ENCODE data around the gene C2CD3. TPM values are rescaled to one million over a fixed set of nuclear protein-coding genes. Genes with fewer than 3 reads are reported as not detected.

Gene C2CD3
- total RNA-seq, 1 donor from 2014 or later: 23.8 TPM

DNA sequence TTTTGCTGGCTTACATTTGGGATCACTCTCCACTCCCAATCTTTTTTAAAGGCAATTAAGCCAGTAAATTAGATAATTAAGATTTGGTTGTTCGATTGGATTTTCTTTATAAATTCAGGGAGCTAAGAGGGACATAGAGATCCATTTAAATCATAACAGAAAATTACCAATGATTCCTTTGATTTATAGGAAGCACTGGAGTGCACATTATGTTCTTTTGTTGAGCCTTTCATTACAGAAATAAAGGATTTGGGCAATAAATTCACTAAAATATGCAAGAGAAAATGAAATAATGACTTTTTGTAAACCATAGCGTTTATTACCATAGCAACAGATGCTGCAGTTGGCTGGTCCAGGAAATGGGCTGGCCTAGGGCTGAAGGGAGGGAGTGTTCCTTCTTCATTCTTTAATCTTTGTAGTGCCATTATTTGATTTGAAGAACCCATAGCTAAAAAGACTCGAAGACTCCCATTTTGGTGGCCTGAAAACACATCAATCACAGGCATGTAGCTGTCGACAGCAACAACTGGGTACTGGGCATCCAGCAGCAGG lies 73.0 kb downstream of the C2CD3 start:
- no peak overlapping the region for H3K27ac ChIP-seq
- H3K36me3 ChIP-seq: peaks cover 0 to 47% of the 10 kb centered on the region in 2 donors
- H3K9me3 ChIP-seq: no peaks in the 10 kb centered on the region
- TF ChIP-seq, protein P1, sequence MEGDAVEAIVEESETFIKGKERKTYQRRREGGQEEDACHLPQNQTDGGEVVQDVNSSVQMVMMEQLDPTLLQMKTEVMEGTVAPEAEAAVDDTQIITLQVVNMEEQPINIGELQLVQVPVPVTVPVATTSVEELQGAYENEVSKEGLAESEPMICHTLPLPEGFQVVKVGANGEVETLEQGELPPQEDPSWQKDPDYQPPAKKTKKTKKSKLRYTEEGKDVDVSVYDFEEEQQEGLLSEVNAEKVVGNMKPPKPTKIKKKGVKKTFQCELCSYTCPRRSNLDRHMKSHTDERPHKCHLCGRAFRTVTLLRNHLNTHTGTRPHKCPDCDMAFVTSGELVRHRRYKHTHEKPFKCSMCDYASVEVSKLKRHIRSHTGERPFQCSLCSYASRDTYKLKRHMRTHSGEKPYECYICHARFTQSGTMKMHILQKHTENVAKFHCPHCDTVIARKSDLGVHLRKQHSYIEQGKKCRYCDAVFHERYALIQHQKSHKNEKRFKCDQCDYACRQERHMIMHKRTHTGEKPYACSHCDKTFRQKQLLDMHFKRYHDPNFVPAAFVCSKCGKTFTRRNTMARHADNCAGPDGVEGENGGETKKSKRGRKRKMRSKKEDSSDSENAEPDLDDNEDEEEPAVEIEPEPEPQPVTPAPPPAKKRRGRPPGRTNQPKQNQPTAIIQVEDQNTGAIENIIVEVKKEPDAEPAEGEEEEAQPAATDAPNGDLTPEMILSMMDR (IDR thresholded peaks at IDR 0.05): no peak
- TF ChIP-seq POLR2A (IDR thresholded peaks at IDR 0.05): no peak
- no peak for TF ChIP-seq POLR2AphosphoS5 (IDR thresholded peaks at IDR 0.05; ENCODE audit: insufficient read depth in 1 of 2, low read depth in 1 of 2)
- DNase-seq (ENCODE audit: extremely low spot score in 2 of 2): no peak
- H3K27me3 ChIP-seq: no peaks in the 10 kb centered on the region
- intact Hi-C loops (cut with DNase I): no loop called here
- H3K4me3 ChIP-seq: no peak overlapping the region
- H3K4me1 ChIP-seq: no peaks in the 10 kb centered on the region

DNA sequence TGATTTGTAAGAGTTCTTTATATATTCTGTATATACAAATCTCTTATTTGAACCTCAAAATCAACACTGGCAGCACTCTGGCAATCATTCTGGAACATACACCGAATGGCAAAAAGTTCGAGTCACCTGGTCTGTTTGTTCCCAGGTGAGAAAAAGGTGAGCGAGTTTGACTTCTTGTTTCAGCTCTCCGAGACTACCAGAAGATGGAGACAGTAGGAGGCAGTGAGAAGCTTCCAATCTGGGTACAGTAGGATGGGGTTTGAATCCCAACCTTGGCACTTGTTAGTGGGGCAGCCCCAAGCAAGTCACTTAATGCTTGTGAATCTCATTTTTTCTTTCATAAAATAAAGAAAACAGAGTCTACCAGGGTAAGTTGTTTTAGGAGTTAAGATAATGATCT lies 76.4 kb downstream of the C2CD3 start:
- intact Hi-C loops (cut with DNase I): no loop called here
- H3K27ac ChIP-seq: no peak overlapping the region
- H3K27me3 ChIP-seq: no peaks in the 10 kb centered on the region
- no peak for DNase-seq (ENCODE audit: extremely low spot score in 2 of 2)
- TF ChIP-seq POLR2AphosphoS5 (IDR thresholded peaks at IDR 0.05; ENCODE audit: insufficient read depth in 1 of 2, low read depth in 1 of 2): no peak
- TF ChIP-seq, protein P1 (IDR thresholded peaks at IDR 0.05): no peak
- TF ChIP-seq POLR2A (IDR thresholded peaks at IDR 0.05): no peak
- H3K4me1 ChIP-seq: no peaks in the 10 kb centered on the region
- peaks cover 0 to 57% of the 10 kb centered on the region in 2 donors for H3K36me3 ChIP-seq
- H3K9me3 ChIP-seq: no peaks in the 10 kb centered on the region
- H3K4me3 ChIP-seq: no peak overlapping the region

DNA sequence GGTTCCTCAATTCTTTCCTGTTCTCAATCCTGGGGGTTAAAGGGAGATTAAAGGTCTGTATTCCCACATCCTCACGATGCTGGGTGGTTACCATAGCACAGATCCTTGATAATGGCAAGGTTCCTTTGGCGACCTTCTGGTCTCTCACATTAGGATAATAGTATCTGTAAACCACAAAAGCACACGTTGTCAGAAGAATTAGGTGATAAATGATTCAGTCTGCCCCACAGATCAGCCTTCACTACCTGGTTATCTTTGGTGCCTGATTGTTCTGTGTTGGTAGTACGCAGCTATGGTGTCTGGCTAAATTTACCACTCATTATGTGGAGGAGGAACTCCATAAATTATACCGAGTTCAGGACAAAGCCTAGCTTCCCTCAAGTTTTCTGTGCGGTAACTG lies 78.4 kb downstream of the C2CD3 start:
- TF ChIP-seq POLR2A (IDR thresholded peaks at IDR 0.05): no peak
- no peak for TF ChIP-seq POLR2AphosphoS5 (IDR thresholded peaks at IDR 0.05; ENCODE audit: insufficient read depth in 1 of 2, low read depth in 1 of 2)
- TF ChIP-seq, protein P1 (IDR thresholded peaks at IDR 0.05): no peak
- H3K4me3 ChIP-seq: no peak overlapping the region
- intact Hi-C loops (cut with DNase I): no loop called here

DNA sequence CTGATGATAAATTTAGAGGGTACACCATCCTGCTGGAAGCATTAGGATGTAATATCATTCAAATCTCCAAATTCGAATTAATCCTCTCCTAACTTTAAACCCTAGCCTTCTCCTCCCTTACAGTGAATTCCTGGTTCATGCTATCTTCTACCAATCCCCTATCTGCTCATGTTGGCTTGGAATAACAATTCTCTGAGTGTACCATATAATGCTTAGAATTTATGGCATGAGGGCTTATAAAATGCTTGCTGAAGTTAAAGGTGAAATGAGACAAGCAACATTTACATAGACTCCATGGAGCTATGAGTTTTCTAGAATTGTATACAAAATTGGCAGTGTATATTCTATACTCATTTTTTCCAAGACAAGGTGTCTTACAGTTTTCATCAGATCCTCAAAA lies 79.3 kb downstream of the C2CD3 start:
- H3K36me3 ChIP-seq: peaks cover 0 to 56% of the 10 kb centered on the region in 2 donors
- DNase-seq (ENCODE audit: extremely low spot score in 2 of 2): no peak
- no peak overlapping the region for H3K4me3 ChIP-seq
- TF ChIP-seq POLR2AphosphoS5 (IDR thresholded peaks at IDR 0.05; ENCODE audit: insufficient read depth in 1 of 2, low read depth in 1 of 2) (no peak), POLR2A (IDR thresholded peaks at IDR 0.05) (no peak)
- TF ChIP-seq, protein P1 (IDR thresholded peaks at IDR 0.05): no peak
- H3K27ac ChIP-seq: no peak overlapping the region
- H3K27me3 ChIP-seq: no peaks in the 10 kb centered on the region
- H3K9me3 ChIP-seq: no peaks in the 10 kb centered on the region
- intact Hi-C loops (cut with DNase I): no loop called here
- no peaks in the 10 kb centered on the region for H3K4me1 ChIP-seq

More for the DNA sequence above, 78.4 kb downstream of the C2CD3 start:
- H3K36me3 ChIP-seq: peaks cover 0 to 56% of the 10 kb centered on the region in 2 donors
- H3K4me1 ChIP-seq: no peaks in the 10 kb centered on the region
- no peak overlapping the region for H3K27ac ChIP-seq
- H3K27me3 ChIP-seq: no peaks in the 10 kb centered on the region
- no peaks in the 10 kb centered on the region for H3K9me3 ChIP-seq
- DNase-seq (ENCODE audit: extremely low spot score in 2 of 2): no peak

DNA sequence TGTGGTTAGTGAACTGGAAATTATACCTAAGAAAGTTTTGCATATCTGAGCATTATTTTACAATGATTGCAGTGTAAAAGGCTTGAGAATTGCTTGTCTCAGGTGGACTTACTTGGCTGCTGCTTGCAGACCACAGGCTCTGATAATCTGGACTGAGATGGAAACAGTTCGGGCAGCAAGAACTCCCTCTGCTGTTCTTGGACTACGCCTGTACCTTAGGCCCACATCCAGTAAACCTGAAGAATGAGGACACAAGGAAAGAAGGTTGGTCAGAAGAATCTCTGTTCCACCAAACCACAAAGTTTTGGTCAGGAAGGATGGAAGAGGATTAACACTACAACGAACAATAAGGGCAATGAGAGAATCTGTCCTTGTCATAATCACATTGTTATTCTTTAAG lies 80.1 kb downstream of the C2CD3 start:
- TF ChIP-seq POLR2A (IDR thresholded peaks at IDR 0.05): no peak
- no peak for TF ChIP-seq POLR2AphosphoS5 (IDR thresholded peaks at IDR 0.05; ENCODE audit: insufficient read depth in 1 of 2, low read depth in 1 of 2)
- TF ChIP-seq, protein P1 (IDR thresholded peaks at IDR 0.05): no peak
- no peaks in the 10 kb centered on the region for H3K27me3 ChIP-seq
- no peak overlapping the region for H3K27ac ChIP-seq
- H3K4me1 ChIP-seq: no peaks in the 10 kb centered on the region
- intact Hi-C loops (cut with DNase I): no loop called here
- no peak overlapping the region for H3K4me3 ChIP-seq
- H3K36me3 ChIP-seq: peaks cover 0 to 56% of the 10 kb centered on the region in 2 donors
- H3K9me3 ChIP-seq: no peaks in the 10 kb centered on the region
- no peak for DNase-seq (ENCODE audit: extremely low spot score in 2 of 2)
